HEK293 (cell line): Measurements from ENCODE around the gene SH3BP5.

Experiments
- GLIS2 ChIP-seq: fragments of 450-650 bp; formaldehyde crosslinking; IDR thresholded peaks from 2 replicates; pipeline ENCODE4 v1.5.1; 2016; ENCODE audit warnings: missing biosample characterization, missing genetic modification characterization
- KLF7 ChIP-seq: fragments of 450-650 bp; formaldehyde crosslinking; IDR thresholded peaks from 2 replicates; pipeline ENCODE4 v1.5.1; 2016; ENCODE audit warnings: missing biosample characterization, missing genetic modification characterization, borderline replicate concordance
- MYNN ChIP-seq: fragments of 450-650 bp; formaldehyde crosslinking; IDR thresholded peaks from 2 replicates; pipeline ENCODE4 v1.5.1; 2016; ENCODE audit warnings: missing biosample characterization, missing genetic modification characterization, borderline replicate concordance
- PRDM6 ChIP-seq: fragments of 450-650 bp; formaldehyde crosslinking; IDR thresholded peaks from 2 replicates; pipeline ENCODE4 v1.5.1; 2017; ENCODE audit warnings: missing biosample characterization, missing genetic modification characterization
- SCRT2 ChIP-seq: fragments of 450-650 bp; formaldehyde crosslinking; IDR thresholded peaks from 2 replicates; pipeline ENCODE4 v1.5.1; 2016; ENCODE audit warnings: missing biosample characterization, missing genetic modification characterization
- SP7 ChIP-seq: fragments of 450-650 bp; formaldehyde crosslinking; IDR thresholded peaks from 2 replicates; pipeline ENCODE4 v1.5.1; 2016; ENCODE audit warnings: missing biosample characterization, missing genetic modification characterization
- TRIM28 ChIP-seq: IDR thresholded peaks from 2 replicates; pipeline ENCODE4 v1.6.1; 2011; ENCODE audit warnings: low read length, control low read depth, borderline replicate concordance
- ZBTB10 ChIP-seq: fragments of 450-650 bp; formaldehyde crosslinking; IDR thresholded peaks from 2 replicates; pipeline ENCODE4 v1.5.1; 2016; ENCODE audit warnings: missing biosample characterization, missing genetic modification characterization
- ZNF133 ChIP-seq: fragments of 450-650 bp; formaldehyde crosslinking; IDR thresholded peaks from 2 replicates; pipeline ENCODE4 v1.5.1; 2016; ENCODE audit warnings: missing biosample characterization, missing genetic modification characterization
- ZNF48 ChIP-seq: fragments of 450-650 bp; formaldehyde crosslinking; IDR thresholded peaks from 2 replicates; pipeline ENCODE4 v1.5.1; 2016; ENCODE audit warnings: missing biosample characterization, missing genetic modification characterization
- ZNF513 ChIP-seq: fragments of 450-650 bp; IDR thresholded peaks from 2 replicates; pipeline ENCODE4 v1.5.1; 2018; ENCODE audit warnings: missing biosample characterization, missing genetic modification characterization
- ZNF518A ChIP-seq: fragments of 450-650 bp; formaldehyde crosslinking; conservative IDR thresholded peaks from 2 replicates; pipeline ENCODE4 v1.5.1; 2016; ENCODE audit warnings: low read depth, missing biosample characterization, missing genetic modification characterization
- ZNF571 ChIP-seq: fragments of 450-650 bp; formaldehyde crosslinking; IDR thresholded peaks from 2 replicates; pipeline ENCODE4 v1.5.0; 2017; ENCODE audit warnings: missing biosample characterization, missing genetic modification characterization
- ZNF585B ChIP-seq: fragments of 450-650 bp; formaldehyde crosslinking; IDR thresholded peaks from 2 replicates; pipeline ENCODE4 v1.5.1; 2016; ENCODE audit warnings: missing biosample characterization, missing genetic modification characterization
- ZNF621 ChIP-seq: fragments of 450-650 bp; formaldehyde crosslinking; IDR thresholded peaks from 2 replicates; pipeline ENCODE4 v1.5.1; 2017; ENCODE audit warnings: missing biosample characterization, missing genetic modification characterization
- ZNF623 ChIP-seq: fragments of 450-650 bp; formaldehyde crosslinking; IDR thresholded peaks from 2 replicates; pipeline ENCODE4 v1.5.1; 2016; ENCODE audit warnings: missing biosample characterization, missing genetic modification characterization
- ZNF768 ChIP-seq: fragments of 450-650 bp; formaldehyde crosslinking; IDR thresholded peaks from 2 replicates; pipeline ENCODE4 v1.5.1; 2018; ENCODE audit warnings: missing biosample characterization, mild to moderate bottlenecking, missing genetic modification characterization
- ZNF777 ChIP-seq: fragments of 450-650 bp; formaldehyde crosslinking; IDR thresholded peaks from 2 replicates; pipeline ENCODE4 v1.5.1; 2017; ENCODE audit warnings: missing biosample characterization, missing genetic modification characterization, borderline replicate concordance
- ZNF791 ChIP-seq: fragments of 450-650 bp; formaldehyde crosslinking; IDR thresholded peaks from 2 replicates; pipeline ENCODE4 v1.5.1; 2016; ENCODE audit warnings: missing biosample characterization, missing genetic modification characterization
- ZNF830 ChIP-seq: fragments of 450-650 bp; IDR thresholded peaks from 2 replicates; pipeline ENCODE4 v1.5.0; 2018; ENCODE audit warnings: missing biosample characterization, missing genetic modification characterization, low read depth, mild to moderate bottlenecking, moderate library complexity
- ZNF837 ChIP-seq: fragments of 450-650 bp; formaldehyde crosslinking; IDR thresholded peaks from 2 replicates; pipeline ENCODE4 v1.5.1; 2016; ENCODE audit warnings: missing biosample characterization, missing genetic modification characterization
- ZSCAN5A ChIP-seq: fragments of 450-650 bp; formaldehyde crosslinking; IDR thresholded peaks from 2 replicates; pipeline ENCODE4 v1.5.1; 2016; ENCODE audit warnings: missing biosample characterization, missing genetic modification characterization
- TF ChIP-seq, protein P1 (sequence below): fragments of 450-650 bp; formaldehyde crosslinking; IDR thresholded peaks from 2 replicates; pipeline ENCODE4 v1.5.1; 2016; ENCODE audit warnings: missing biosample characterization, missing genetic modification characterization, borderline replicate concordance

Gene SH3BP5

GRCh38 chr3:15330031-15330596 is 2.3 kb downstream of the SH3BP5 start (continued):
- no peak for TF ChIP-seq ZBTB10 (tag by site-specific recombination)
- TF ChIP-seq SCRT2 = peak; percentile 99
- TF ChIP-seq, protein P1, sequence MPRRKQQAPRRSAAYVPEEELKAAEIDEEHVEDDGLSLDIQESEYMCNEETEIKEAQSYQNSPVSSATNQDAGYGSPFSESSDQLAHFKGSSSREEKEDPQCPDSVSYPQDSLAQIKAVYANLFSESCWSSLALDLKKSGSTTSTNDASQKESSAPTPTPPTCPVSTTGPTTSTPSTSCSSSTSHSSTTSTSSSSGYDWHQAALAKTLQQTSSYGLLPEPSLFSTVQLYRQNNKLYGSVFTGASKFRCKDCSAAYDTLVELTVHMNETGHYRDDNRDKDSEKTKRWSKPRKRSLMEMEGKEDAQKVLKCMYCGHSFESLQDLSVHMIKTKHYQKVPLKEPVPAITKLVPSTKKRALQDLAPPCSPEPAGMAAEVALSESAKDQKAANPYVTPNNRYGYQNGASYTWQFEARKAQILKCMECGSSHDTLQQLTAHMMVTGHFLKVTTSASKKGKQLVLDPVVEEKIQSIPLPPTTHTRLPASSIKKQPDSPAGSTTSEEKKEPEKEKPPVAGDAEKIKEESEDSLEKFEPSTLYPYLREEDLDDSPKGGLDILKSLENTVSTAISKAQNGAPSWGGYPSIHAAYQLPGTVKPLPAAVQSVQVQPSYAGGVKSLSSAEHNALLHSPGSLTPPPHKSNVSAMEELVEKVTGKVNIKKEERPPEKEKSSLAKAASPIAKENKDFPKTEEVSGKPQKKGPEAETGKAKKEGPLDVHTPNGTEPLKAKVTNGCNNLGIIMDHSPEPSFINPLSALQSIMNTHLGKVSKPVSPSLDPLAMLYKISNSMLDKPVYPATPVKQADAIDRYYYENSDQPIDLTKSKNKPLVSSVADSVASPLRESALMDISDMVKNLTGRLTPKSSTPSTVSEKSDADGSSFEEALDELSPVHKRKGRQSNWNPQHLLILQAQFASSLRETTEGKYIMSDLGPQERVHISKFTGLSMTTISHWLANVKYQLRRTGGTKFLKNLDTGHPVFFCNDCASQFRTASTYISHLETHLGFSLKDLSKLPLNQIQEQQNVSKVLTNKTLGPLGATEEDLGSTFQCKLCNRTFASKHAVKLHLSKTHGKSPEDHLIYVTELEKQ (tag by site-specific recombination) = peak; percentile 79; the same call in 1 of the 2 replicates
- TF ChIP-seq ZNF571 (tag by site-specific recombination) = no peak
- no peak for TF ChIP-seq ZNF623 (tag by site-specific recombination)
- TF ChIP-seq MYNN (tag by site-specific recombination) = no peak; the same call in 1 of the 2 replicates
- peak; percentile 98 for TF ChIP-seq SP7 (tag by site-specific recombination)
- TF ChIP-seq ZNF777 = no peak
- no peak for TF ChIP-seq ZNF830
- TF ChIP-seq ZNF585B (tag by site-specific recombination) = no peak
- peak; percentile 73 for TF ChIP-seq GLIS2 (tag by site-specific recombination)
- TF ChIP-seq PRDM6 (tag by site-specific recombination) = peak; percentile 97
- TF ChIP-seq KLF7 (tag by site-specific recombination) = peak; percentile 48; the same call in 1 of the 2 replicates
- TF ChIP-seq ZNF768 (tag by site-specific recombination) = no peak
- TF ChIP-seq TRIM28 = peak; percentile 87
- TF ChIP-seq ZNF791 (tag by site-specific recombination) = no peak
- TF ChIP-seq ZNF518A (tag by site-specific recombination) = peak; percentile 55; the same call in 1 of the 2 replicates
- TF ChIP-seq ZNF513 (tag by site-specific recombination) = no peak
- TF ChIP-seq ZNF133 = no peak
- TF ChIP-seq ZNF621 (tag by site-specific recombination) = no peak
- TF ChIP-seq ZSCAN5A (tag by site-specific recombination) = no peak
- no peak for TF ChIP-seq ZNF837
- TF ChIP-seq ZNF48 (tag by site-specific recombination) = no peak
